D341Med (cell line): Measurements from ENCODE around the gene DAB2.
"Not testable (repeated sequence)": the region's sequence is repeated elsewhere in the genome, so short reads cannot be mapped to it uniquely, and the experiment has no call there.

Experiments
- DNase-seq: peaks from one replicate; pipeline ENCODE4 v3.0.0; 2012; ENCODE audit warnings: low spot score

Gene DAB2

GRCh38 chr5:39337252-39337915 is 87.4 kb downstream of the DAB2 start:
- no peak for DNase-seq

GRCh38 chr5:39334296-39334695 is 90.5 kb downstream of the DAB2 start:
- DNase-seq = not testable (repeated sequence)

- DNase-seq = no peak
Observed at GRCh38 chr5:39333104-39333503, 91.7 kb downstream of the DAB2 start.

GRCh38 chr5:39331861-39332381 is 92.9 kb downstream of the DAB2 start:
- DNase-seq = no peak

GRCh38 chr5:39328731-39329130 is 96.0 kb downstream of the DAB2 start:
- no peak for DNase-seq

GRCh38 chr5:39323542-39323941 is 101.2 kb downstream of the DAB2 start:
- no peak for DNase-seq
